Left ventricle myocardium inferior (tissue), 1 donor: ENCODE results near the gene DOCK4. TPM values are rescaled to one million over a fixed set of nuclear protein-coding genes. Genes with fewer than 3 reads are reported as not detected.

Experiments
- DNase-seq: peaks from one replicate; pipeline ENCODE4 v3.0.0-alpha.2; 2020
- H3K27ac ChIP-seq: fragments of 200-600 bp; replicated peaks from 2 replicates; pipeline ENCODE4 v1.8.0; 2021
- H3K27me3 ChIP-seq: fragments of 200-600 bp; 2 replicates; pipeline ENCODE4 v1.8.0; 2021; ENCODE audit warnings: low read depth
- H3K36me3 ChIP-seq: fragments of 200-600 bp; 2 replicates; pipeline ENCODE4 v1.8.0; 2021
- H3K4me1 ChIP-seq: fragments of 200-600 bp; 2 replicates; pipeline ENCODE4 v1.8.0; 2021
- H3K4me3 ChIP-seq: fragments of 200-600 bp; 2 replicates; pipeline ENCODE4 v1.8.0; 2021; ENCODE audit warnings: mild to moderate bottlenecking, moderate library complexity
- H3K9me3 ChIP-seq: fragments of 200-600 bp; replicated peaks from 2 replicates; pipeline ENCODE4 v1.8.0; 2021
- intact Hi-C: fragments of 100-400 bp; cut with micrococcal nuclease; formaldehyde crosslinking; loops from one replicate; pipeline ENCODE4 v1.11.0; 2022
- total RNA-seq: library from RNA; stranded (reverse); fragmentation: NEBNext Ultra II Directional; extraction: Animal tissue kit (Norgen Biotek cat#: 25700); gene quantifications from one replicate; pipeline ENCODE4 v1.2.1, GENCODE V29; 2021
- TF ChIP-seq, protein P1 (sequence below): fragments of 200-600 bp; IDR thresholded peaks from 2 replicates; pipeline ENCODE4 v1.8.0; 2021; ENCODE audit warnings: antibody characterized with exemption, mild to moderate bottlenecking, borderline replicate concordance
- donor health status: DM: no; HTN: yes; CAD: no; lungs with severe emphysema.

DOCK4 gene
- total RNA-seq, 1 donor from 2014 or later, result 15.2 TPM

GRCh38 chr7:112159351-112159750 is 46.8 kb downstream of the DOCK4 start:
- peaks cover 53% of the 10 kb centered on the region for H3K4me1 ChIP-seq
- TF ChIP-seq, protein P1, sequence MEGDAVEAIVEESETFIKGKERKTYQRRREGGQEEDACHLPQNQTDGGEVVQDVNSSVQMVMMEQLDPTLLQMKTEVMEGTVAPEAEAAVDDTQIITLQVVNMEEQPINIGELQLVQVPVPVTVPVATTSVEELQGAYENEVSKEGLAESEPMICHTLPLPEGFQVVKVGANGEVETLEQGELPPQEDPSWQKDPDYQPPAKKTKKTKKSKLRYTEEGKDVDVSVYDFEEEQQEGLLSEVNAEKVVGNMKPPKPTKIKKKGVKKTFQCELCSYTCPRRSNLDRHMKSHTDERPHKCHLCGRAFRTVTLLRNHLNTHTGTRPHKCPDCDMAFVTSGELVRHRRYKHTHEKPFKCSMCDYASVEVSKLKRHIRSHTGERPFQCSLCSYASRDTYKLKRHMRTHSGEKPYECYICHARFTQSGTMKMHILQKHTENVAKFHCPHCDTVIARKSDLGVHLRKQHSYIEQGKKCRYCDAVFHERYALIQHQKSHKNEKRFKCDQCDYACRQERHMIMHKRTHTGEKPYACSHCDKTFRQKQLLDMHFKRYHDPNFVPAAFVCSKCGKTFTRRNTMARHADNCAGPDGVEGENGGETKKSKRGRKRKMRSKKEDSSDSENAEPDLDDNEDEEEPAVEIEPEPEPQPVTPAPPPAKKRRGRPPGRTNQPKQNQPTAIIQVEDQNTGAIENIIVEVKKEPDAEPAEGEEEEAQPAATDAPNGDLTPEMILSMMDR, result no peak
- no peaks in the 10 kb centered on the region for H3K9me3 ChIP-seq
- H3K36me3 ChIP-seq, result no peaks in the 10 kb centered on the region
- intact Hi-C loops, result no loop called here
- H3K27me3 ChIP-seq, result no peaks in the 10 kb centered on the region
- no peak overlapping the region for H3K4me3 ChIP-seq
- H3K27ac ChIP-seq, result no peak overlapping the region
- no peak for DNase-seq

DNA sequence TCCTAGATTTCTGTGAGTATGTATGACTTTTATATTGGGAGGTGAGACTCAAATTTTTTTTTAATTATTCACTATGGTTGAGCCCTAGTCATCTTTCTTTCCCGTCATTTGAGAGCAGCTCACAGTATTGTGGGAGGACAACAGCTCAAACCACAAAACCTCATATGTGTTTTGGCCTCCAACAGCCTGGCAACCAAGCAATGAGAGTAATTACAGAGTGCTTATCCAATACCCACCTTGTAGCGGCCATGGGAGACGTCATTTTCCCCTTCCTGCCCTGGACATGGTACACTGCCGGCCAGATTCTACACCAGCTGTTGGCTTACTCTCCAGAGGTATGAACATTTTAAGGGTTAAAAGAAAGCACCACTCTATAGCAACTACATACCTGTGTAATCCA is 49.1 kb downstream of the DOCK4 start:
- DNase-seq, result no peak
- Histone ChIP-seq H3K27ac (no peak overlapping the region), H3K4me3 (no peak overlapping the region), H3K4me1 (peaks cover 35% of the 10 kb centered on the region), H3K36me3 (no peaks in the 10 kb centered on the region), H3K27me3 (no peaks in the 10 kb centered on the region), H3K9me3 (no peaks in the 10 kb centered on the region)
- TF ChIP-seq, protein P1, result no peak
- intact Hi-C loops, result no loop called here

- no peak overlapping the region for H3K4me3 ChIP-seq
- H3K4me1 ChIP-seq, result peaks cover 28% of the 10 kb centered on the region
- H3K27ac ChIP-seq, result no peak overlapping the region
- no peak for DNase-seq
- TF ChIP-seq, protein P1, result no peak
- no peaks in the 10 kb centered on the region for H3K36me3 ChIP-seq
- H3K27me3 ChIP-seq, result no peaks in the 10 kb centered on the region
- no peaks in the 10 kb centered on the region for H3K9me3 ChIP-seq
- intact Hi-C loops, result no loop called here
Measured at GRCh38 chr7:112156412-112156811, 49.8 kb downstream of the DOCK4 start.

- Histone ChIP-seq H3K4me3 (no peak overlapping the region), H3K27ac (no peak overlapping the region), H3K9me3 (no peaks in the 10 kb centered on the region), H3K4me1 (peaks cover 19% of the 10 kb centered on the region), H3K27me3 (no peaks in the 10 kb centered on the region), H3K36me3 (no peaks in the 10 kb centered on the region)
- intact Hi-C loops, result no loop called here
- TF ChIP-seq, protein P1, result no peak
- DNase-seq, result no peak
Measured at GRCh38 chr7:112154690-112155089, 51.5 kb downstream of the DOCK4 start.

- Histone ChIP-seq H3K27ac (no peak overlapping the region), H3K4me1 (peaks cover 29% of the 10 kb centered on the region), H3K27me3 (no peaks in the 10 kb centered on the region), H3K36me3 (no peaks in the 10 kb centered on the region), H3K9me3 (no peaks in the 10 kb centered on the region), H3K4me3 (no peak overlapping the region)
- TF ChIP-seq, protein P1, result no peak
- no peak for DNase-seq
- intact Hi-C loops, result no loop called here
Measured at GRCh38 chr7:112152186-112152585, 54.0 kb downstream of the DOCK4 start.
